Neural progenitor cell (in vitro differentiated cells): ENCODE measurements around the gene RPS19.

Experiments used
- CTCF ChIP-seq: fragments of 200-600 bp; sonication (generic); IDR thresholded peaks from 2 replicates; pipeline ENCODE4 v1.5.1; 2017; ENCODE audit warnings: antibody characterized with exemption, mild to moderate bottlenecking
- EZH2 ChIP-seq: fragments of 200-600 bp; sonication (generic); IDR thresholded peaks from 2 replicates; pipeline ENCODE4 v1.6.1; 2017; ENCODE audit warnings: antibody characterized with exemption, mild to moderate bottlenecking, moderate library complexity
- EZH2phosphoT487 ChIP-seq: fragments of 200-600 bp; sonication (generic); IDR thresholded peaks from 2 replicates; pipeline ENCODE4 v1.6.1; 2017; ENCODE audit warnings: antibody characterized with exemption

DNA sequence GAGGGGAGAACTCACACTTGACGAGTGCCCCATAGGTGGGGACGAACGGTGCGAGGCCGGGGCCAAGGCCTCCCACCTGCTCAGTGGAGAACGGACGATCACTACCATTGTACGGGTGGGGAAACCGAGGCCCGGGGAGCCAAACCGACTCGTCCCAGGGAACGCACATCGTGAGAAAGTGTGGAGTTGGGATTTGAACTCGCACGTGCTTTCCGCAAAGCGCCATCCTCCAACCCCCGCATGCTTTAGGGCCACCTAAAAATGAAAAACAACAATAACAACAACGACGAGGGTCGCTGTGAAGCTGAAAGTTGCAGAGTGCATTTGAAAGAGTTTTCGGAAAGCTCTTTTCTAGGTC is 23.4 kb downstream of the RPS19 start:
- TF ChIP-seq CTCF: no peak
- TF ChIP-seq EZH2: no peak
- TF ChIP-seq EZH2phosphoT487: no peak
